Measurements from ENCODE around the gene TMEM126A. TPM values are rescaled to one million over a fixed set of nuclear protein-coding genes. Genes with fewer than 3 reads are reported as not detected.

TMEM126A gene
- total and polyA plus RNA-seq, 2 of the 13 experiments (the other 11 are each of a cell fraction or from before 2014, with no cell fraction given) = 59.5 to 66.9 TPM

DNA sequence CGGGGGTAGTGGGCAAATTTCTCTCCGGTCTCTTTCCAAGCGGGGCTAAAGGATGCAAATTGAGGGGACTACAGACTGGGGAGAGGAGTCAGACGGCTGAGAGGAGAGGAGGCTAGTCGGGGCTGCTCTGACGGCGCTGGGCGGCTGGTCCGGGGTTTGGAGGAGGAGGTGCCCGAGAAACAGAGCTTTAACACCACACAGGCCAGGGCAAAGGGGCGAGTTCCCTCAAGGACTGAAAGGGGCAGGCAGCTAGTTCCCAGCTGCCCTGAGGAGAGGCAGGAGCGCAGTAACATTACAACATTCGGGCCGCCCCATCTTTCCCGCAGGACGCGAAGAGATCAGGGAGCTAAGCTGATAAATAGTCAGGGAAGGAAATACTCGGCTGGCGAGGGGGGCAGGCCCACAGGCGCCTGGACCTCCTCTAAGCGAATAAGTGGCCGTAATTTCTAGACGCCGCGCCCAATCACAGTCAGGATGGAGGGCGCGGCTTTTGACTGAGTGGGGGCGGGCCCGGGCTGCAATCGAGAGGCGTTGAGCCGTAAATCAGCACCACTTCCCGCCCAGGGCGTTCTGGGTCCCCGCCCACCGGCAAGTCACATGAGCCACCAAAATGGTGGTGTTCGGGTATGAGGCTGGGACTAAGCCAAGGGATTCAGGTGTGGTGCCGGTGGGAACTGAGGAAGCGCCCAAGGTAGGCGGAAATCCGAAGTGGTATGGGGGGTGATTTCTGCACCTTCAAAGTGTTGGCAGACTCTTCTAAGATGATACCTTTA lies 19.6 kb upstream of the TMEM126A start, which contains the start of gene TMEM126B (continued):
- TF ChIP-seq ZNF558 (CRISPR knock-in tag; IDR thresholded peaks at IDR 0.05; ENCODE audit: borderline replicate concordance) (no peak), CREB1 (IDR thresholded peaks at IDR 0.05) (0 out of 2 replicates have a peak, but pooled peaks have one; percentile 19), CREB1 (CRISPR knock-in tag; IDR thresholded peaks at IDR 0.05) (0 out of 2 replicates have a peak, but pooled peaks have one; percentile 59), ZNF660 (CRISPR knock-in tag; IDR thresholded peaks at IDR 0.05; ENCODE audit: borderline replicate concordance, low read depth) (no peak), RBAK (CRISPR knock-in tag; IDR thresholded peaks at IDR 0.05) (no peak), LCORL (IDR thresholded peaks at IDR 0.05) (no peak), LCORL (CRISPR knock-in tag; IDR thresholded peaks at IDR 0.05) (peak; percentile 47; the same call in 1 of the 2 replicates), ZNF343 (CRISPR knock-in tag; IDR thresholded peaks at IDR 0.05) (peak; percentile 68; the same call in 1 of the 2 replicates), SP4 (CRISPR knock-in tag; IDR thresholded peaks at IDR 0.05) (peak; percentile 87; the same call in 1 of the 2 replicates), SMC3 (IDR thresholded peaks at IDR 0.05; ENCODE audit: low read length) (no peak), ZC3H4 (CRISPR knock-in tag; IDR thresholded peaks at IDR 0.05; ENCODE audit: borderline replicate concordance) (no peak), ZNF367 (CRISPR knock-in tag; IDR thresholded peaks at IDR 0.05; ENCODE audit: borderline replicate concordance) (0 out of 2 replicates have a peak, but pooled peaks have one; percentile 20), ZSCAN22 (CRISPR knock-in tag; IDR thresholded peaks at IDR 0.05) (0 out of 2 replicates have a peak, but pooled peaks have one; percentile 42), GATA4 (IDR thresholded peaks at IDR 0.05; ENCODE audit: borderline replicate concordance, low read depth) (peak; percentile 80; the same call in 1 of the 2 replicates), JUNB (CRISPR knock-in tag; IDR thresholded peaks at IDR 0.05; ENCODE audit: borderline replicate concordance) (no peak), ZNF619 (CRISPR knock-in tag; IDR thresholded peaks at IDR 0.05) (peak; percentile 33; the same call in 1 of the 2 replicates), ZNF180 (CRISPR knock-in tag; IDR thresholded peaks at IDR 0.05; ENCODE audit: borderline replicate concordance, low read depth) (no peak), ZMYM3 (CRISPR knock-in tag; IDR thresholded peaks at IDR 0.05) (no peak), ZFAT (CRISPR knock-in tag; conservative IDR thresholded peaks at IDR 0.05) (no peak), ZNF549 (CRISPR knock-in tag; IDR thresholded peaks at IDR 0.05) (no peak), SALL1 (CRISPR knock-in tag; IDR thresholded peaks at IDR 0.05) (peak; percentile 56)
- TF ChIP-seq, protein P1, sequence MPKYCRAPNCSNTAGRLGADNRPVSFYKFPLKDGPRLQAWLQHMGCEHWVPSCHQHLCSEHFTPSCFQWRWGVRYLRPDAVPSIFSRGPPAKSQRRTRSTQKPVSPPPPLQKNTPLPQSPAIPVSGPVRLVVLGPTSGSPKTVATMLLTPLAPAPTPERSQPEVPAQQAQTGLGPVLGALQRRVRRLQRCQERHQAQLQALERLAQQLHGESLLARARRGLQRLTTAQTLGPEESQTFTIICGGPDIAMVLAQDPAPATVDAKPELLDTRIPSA (CRISPR knock-in tag; IDR thresholded peaks at IDR 0.05; ENCODE audit: borderline replicate concordance) = no peak
- TF ChIP-seq, protein P2, sequence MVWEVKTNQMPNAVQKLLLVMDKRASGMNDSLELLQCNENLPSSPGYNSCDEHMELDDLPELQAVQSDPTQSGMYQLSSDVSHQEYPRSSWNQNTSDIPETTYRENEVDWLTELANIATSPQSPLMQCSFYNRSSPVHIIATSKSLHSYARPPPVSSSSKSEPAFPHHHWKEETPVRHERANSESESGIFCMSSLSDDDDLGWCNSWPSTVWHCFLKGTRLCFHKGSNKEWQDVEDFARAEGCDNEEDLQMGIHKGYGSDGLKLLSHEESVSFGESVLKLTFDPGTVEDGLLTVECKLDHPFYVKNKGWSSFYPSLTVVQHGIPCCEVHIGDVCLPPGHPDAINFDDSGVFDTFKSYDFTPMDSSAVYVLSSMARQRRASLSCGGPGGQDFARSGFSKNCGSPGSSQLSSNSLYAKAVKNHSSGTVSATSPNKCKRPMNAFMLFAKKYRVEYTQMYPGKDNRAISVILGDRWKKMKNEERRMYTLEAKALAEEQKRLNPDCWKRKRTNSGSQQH (CRISPR knock-in tag; IDR thresholded peaks at IDR 0.05; ENCODE audit: low read depth) = peak; percentile 42
- TF ChIP-seq, protein P3, sequence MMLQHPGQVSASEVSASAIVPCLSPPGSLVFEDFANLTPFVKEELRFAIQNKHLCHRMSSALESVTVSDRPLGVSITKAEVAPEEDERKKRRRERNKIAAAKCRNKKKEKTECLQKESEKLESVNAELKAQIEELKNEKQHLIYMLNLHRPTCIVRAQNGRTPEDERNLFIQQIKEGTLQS (CRISPR knock-in tag; IDR thresholded peaks at IDR 0.05) = no peak
- TF ChIP-seq, protein P4, sequence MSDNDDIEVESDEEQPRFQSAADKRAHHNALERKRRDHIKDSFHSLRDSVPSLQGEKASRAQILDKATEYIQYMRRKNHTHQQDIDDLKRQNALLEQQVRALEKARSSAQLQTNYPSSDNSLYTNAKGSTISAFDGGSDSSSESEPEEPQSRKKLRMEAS (IDR thresholded peaks at IDR 0.05) = peak; percentile 85
- TF ChIP-seq, protein P5, sequence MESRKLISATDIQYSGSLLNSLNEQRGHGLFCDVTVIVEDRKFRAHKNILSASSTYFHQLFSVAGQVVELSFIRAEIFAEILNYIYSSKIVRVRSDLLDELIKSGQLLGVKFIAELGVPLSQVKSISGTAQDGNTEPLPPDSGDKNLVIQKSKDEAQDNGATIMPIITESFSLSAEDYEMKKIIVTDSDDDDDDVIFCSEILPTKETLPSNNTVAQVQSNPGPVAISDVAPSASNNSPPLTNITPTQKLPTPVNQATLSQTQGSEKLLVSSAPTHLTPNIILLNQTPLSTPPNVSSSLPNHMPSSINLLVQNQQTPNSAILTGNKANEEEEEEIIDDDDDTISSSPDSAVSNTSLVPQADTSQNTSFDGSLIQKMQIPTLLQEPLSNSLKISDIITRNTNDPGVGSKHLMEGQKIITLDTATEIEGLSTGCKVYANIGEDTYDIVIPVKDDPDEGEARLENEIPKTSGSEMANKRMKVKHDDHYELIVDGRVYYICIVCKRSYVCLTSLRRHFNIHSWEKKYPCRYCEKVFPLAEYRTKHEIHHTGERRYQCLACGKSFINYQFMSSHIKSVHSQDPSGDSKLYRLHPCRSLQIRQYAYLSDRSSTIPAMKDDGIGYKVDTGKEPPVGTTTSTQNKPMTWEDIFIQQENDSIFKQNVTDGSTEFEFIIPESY (CRISPR knock-in tag; IDR thresholded peaks at IDR 0.05) = no peak
- TF ChIP-seq, protein P6, sequence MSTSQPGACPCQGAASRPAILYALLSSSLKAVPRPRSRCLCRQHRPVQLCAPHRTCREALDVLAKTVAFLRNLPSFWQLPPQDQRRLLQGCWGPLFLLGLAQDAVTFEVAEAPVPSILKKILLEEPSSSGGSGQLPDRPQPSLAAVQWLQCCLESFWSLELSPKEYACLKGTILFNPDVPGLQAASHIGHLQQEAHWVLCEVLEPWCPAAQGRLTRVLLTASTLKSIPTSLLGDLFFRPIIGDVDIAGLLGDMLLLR (CRISPR knock-in tag; IDR thresholded peaks at IDR 0.05) = no peak

Data from HepG2 (cell line).